ENCODE measurements around the gene MCC. TPM values are rescaled to one million over a fixed set of nuclear protein-coding genes. Genes with fewer than 3 reads are reported as not detected.

The MCC gene
- total RNA-seq, 1 experiment from 2014 or later: 7.6 TPM

DNA sequence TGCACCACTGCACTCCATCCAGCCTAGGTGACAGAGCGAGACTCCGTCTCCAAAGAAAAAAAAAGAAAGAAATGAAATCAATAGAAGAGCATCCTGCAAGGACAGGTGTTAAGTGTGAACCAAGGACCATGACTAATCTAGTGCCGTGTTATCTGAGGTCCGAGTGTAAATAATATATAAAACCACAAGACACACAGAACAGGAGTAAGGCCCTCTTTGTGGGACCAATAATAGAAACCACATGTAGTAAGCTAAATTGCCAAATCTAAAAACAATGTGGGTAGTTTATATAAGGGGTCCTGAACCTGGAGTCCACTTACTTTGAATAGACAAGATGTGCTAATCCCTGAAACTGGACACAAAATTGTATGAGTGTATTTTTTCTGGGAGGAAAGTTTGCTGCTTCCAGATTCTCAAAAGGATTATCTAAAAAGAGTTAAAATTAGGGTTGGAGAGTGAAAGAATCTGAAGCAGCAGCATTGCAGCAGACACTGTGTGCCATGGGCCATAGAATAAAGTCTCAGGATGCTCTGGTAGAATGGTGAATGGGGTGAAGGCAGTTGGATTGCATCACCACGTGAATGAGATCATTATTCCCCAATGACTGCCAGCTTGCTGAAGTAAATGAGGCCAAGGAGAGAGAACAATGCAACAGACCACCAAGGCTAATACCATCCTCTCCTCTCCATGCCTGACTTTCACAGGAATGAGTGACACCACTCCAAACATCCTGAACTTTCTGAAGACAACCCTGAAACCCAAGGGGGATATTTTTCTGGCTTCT, 288.9 kb downstream of the MCC start:
- peaks cover 16% of the 10 kb centered on the region; the same call in 1 of the 2 replicates for H3K4me1 ChIP-seq (ENCODE audit: insufficient read depth, low read length)

More for the DNA sequence above, 288.9 kb downstream of the MCC start:
- Histone ChIP-seq H3K9me3 (ENCODE audit: control insufficient read depth, low read depth, low read length) (no peaks in the 10 kb centered on the region), H4K5ac (ENCODE audit: insufficient read length, low read depth, low read length) (no peak overlapping the region), H3K79me2 (ENCODE audit: insufficient read depth, low read length) (0 out of 2 replicates have a peak, but pooled peaks cover 2% of the 10 kb centered on the region), H2BK5ac (ENCODE audit: insufficient read length, low read length) (no peak overlapping the region), H2BK20ac (ENCODE audit: low read depth, low read length, poor library complexity, severe bottlenecking) (no peak overlapping the region), H3K4me2 (ENCODE audit: insufficient read depth, insufficient read length, low read length) (no peak overlapping the region), H2BK12ac (ENCODE audit: insufficient read length, low read depth, low read length) (no peak overlapping the region), H4K20me1 (ENCODE audit: control insufficient read depth, insufficient read depth, insufficient read length) (no peaks in the 10 kb centered on the region), H3K4ac (ENCODE audit: low read depth, low read length) (no peak overlapping the region), H3K23me2 (ENCODE audit: insufficient read length, low read depth, low read length, poor library complexity, severe bottlenecking) (no peaks in the 10 kb centered on the region), H3K27me3 (ENCODE audit: insufficient read depth, low read length) (no peaks in the 10 kb centered on the region), H2BK120ac (ENCODE audit: low read depth, low read length, poor library complexity, severe bottlenecking) (no peak overlapping the region), H3K18ac (ENCODE audit: insufficient read length, low read depth, low read length) (no peak overlapping the region), H3K14ac (ENCODE audit: insufficient read depth, low read length) (no peak overlapping the region), H4K8ac (replicated peaks; ENCODE audit: insufficient read length, low read depth, low read length) (no peak overlapping the region), H2AFZ (ENCODE audit: low read length) (no peak overlapping the region), H3K79me1 (ENCODE audit: insufficient read depth, low read depth, low read length, poor library complexity, severe bottlenecking) (no peaks in the 10 kb centered on the region), H3K27ac (ENCODE audit: insufficient read length, low read depth, low read length) (no peak overlapping the region), H3K9ac (ENCODE audit: extremely low read depth, insufficient read length, low read length) (no peak overlapping the region), H3K23ac (ENCODE audit: insufficient read length, low read depth, low read length) (no peak overlapping the region), H3K56ac (ENCODE audit: insufficient read length, low read depth, low read length) (no peak overlapping the region), H2BK15ac (ENCODE audit: low read depth, low read length) (no peak overlapping the region), H3T11ph (ENCODE audit: low read length) (no peak overlapping the region), H4K91ac (ENCODE audit: insufficient read length, low read depth, low read length) (no peak overlapping the region), H2AK5ac (ENCODE audit: insufficient read length, low read length) (no peak overlapping the region)
- peaks cover 1% of the 10 kb centered on the region; the same call in 1 of the 2 replicates for H3K27me3 Mint-ChIP-seq (ENCODE audit: low read depth)
- H3K4me3 Mint-ChIP-seq: no peak overlapping the region
- WGBS (ENCODE audit: extremely low coverage, insufficient read length, low lambda C conversion rate): no CpG with 5 or more reads among the region's 5 CpGs
- H3K27ac Mint-ChIP-seq: peak overlapping the region in 1 of 3 experiments; percentile 74; a peak in 2 of 7 replicates
- peaks cover 36 to 48% of the 10 kb centered on the region in 2 experiments for H3K4me1 Mint-ChIP-seq
- H3K9me3 Mint-ChIP-seq: no peaks in the 10 kb centered on the region
- TF ChIP-seq, protein P1, sequence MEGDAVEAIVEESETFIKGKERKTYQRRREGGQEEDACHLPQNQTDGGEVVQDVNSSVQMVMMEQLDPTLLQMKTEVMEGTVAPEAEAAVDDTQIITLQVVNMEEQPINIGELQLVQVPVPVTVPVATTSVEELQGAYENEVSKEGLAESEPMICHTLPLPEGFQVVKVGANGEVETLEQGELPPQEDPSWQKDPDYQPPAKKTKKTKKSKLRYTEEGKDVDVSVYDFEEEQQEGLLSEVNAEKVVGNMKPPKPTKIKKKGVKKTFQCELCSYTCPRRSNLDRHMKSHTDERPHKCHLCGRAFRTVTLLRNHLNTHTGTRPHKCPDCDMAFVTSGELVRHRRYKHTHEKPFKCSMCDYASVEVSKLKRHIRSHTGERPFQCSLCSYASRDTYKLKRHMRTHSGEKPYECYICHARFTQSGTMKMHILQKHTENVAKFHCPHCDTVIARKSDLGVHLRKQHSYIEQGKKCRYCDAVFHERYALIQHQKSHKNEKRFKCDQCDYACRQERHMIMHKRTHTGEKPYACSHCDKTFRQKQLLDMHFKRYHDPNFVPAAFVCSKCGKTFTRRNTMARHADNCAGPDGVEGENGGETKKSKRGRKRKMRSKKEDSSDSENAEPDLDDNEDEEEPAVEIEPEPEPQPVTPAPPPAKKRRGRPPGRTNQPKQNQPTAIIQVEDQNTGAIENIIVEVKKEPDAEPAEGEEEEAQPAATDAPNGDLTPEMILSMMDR (conservative IDR thresholded peaks at IDR 0.05): no peak
- H3K36me3 Mint-ChIP-seq (ENCODE audit: insufficient read depth in 1 of 3, low read depth in 3 of 3): peaks cover 0 to 5% (median under 1%) of the 10 kb centered on the region in 3 experiments; a peak in 3 of 7 replicates
- DNase-seq: no peak

All from H9 (cell line).